GM12872 (cell line): ENCODE results near the gene LRRC61.

Experiments used
- CTCF ChIP-seq: IDR thresholded peaks from 3 replicates; pipeline ENCODE4 v1.5.1; 2011; ENCODE audit warnings: low read depth, mild to moderate bottlenecking, low read length, moderate library complexity; ENCODE audit not compliant: insufficient read depth

LRRC61 gene

DNA sequence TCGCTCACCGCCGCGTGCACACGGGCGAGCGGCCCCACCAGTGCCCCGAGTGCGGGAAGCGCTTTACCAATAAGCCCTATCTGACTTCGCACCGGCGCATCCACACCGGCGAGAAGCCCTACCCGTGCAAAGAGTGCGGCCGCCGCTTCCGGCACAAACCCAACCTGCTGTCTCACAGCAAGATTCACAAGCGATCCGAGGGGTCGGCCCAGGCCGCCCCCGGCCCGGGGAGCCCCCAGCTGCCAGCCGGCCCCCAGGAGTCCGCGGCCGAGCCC is 48.8 kb downstream of the LRRC61 start:
- TF ChIP-seq CTCF = no peak

DNA sequence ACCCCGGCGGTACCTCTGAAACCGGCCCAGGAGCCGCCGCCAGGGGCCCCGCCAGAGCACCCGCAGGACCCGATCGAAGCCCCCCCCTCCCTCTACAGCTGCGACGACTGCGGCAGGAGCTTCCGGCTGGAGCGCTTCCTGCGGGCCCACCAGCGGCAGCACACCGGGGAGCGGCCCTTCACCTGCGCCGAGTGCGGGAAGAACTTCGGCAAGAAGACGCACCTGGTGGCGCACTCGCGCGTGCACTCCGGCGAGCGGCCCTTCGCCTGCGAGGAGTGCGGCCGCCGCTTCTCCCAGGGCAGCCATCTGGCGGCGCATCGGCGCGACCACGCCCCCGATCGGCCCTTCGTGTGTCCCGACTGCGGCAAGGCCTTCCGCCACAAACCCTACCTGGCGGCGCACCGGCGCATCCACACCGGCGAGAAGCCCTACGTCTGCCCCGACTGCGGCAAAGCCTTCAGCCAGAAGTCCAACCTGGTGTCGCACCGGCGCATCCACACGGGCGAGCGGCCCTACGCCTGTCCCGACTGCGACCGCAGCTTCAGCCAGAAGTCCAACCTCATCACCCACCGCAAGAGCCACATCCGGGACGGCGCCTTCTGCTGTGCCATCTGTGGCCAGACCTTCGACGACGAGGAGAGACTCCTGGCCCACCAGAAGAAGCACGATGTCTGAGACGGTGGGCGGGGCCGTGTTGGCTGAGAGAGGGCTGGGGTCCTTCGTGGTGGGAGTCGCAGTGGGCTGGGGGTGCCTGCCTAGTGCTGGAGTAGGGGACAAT is 49.3 kb downstream of the LRRC61 start:
- no peak for TF ChIP-seq CTCF

DNA sequence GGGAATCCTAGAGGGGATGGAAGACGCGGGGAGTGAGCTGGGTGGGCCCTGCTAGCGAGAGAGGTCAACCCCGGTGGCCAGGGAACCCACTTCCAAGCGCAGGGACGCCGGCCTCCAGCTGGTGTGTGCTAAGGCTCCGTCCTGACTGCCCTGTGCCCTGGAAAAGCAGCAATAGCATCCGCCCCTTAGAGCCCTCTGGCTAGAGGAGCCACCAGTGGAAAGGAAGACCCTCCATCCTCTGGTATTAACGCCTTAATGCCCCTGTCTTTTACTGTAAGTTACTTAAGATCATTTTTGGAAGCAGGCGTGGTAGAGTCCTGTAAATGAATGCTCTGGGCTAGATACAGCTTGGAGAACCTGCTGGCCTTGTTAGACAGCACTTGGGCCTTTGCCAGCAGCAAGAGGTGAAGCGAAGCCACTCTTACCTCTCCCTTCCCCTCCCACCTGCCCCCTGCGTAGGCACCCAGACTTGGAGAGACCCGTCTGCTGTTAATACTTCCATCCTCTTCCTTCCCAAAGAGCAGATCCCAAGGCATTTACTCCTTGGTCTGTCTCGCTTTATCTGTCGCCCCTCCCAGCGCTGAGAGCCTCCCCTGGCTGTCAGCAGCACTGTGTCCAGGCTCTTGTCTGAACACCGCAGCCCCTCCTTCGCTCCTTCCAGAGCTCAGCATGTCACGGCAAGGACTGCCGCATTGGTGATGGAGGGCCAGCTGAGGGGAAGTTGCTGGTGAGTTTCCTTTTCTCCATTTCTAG is 50.1 kb downstream of the LRRC61 start:
- no peak for TF ChIP-seq CTCF

GRCh38 chr7:150374026-150374425 is 50.9 kb downstream of the LRRC61 start:
- no peak for TF ChIP-seq CTCF

DNA sequence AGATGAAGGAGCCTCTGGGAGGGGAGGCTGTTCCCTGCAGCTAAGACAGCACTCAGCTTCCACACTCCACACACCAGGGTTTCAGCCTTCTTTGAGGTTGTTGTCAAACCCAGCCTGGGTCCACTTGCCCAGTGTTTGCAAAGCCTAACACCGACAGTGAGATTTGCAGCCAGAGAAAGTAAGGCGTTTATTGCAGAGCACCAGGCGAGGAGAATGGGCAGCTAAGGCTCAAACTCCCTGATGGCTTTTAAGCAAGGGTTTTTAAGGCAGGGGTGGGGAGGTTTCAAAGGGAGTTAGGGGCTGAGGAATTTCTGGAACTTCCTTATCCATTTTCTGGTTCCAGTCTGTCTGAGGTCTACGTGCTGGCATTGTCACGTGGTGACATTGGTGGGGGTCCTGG is 51.3 kb downstream of the LRRC61 start:
- TF ChIP-seq CTCF = no peak

GRCh38 chr7:150375662-150376521 is 52.7 kb downstream of the LRRC61 start:
- TF ChIP-seq CTCF = no peak

DNA sequence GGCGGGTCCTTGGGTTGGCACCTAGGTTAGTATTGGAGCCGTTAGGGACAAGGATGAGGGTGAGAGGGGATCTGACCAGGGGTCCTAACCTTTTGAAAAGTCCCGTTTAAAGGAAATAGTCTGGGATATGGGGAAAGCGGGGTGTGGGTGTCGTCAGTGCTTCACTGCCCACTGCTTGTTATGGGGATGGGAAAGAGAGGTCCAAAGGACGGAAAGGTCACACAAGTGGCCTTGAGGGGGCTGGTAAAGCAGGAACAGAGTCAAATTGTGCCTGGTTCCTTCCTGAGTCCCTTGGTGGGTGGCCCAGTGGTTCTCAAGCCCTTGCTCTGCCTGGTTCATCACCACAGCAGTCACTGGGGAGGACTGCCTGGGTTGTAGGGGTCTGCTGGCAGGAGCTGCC is 53.4 kb downstream of the LRRC61 start:
- TF ChIP-seq CTCF = no peak
